Measurements from ENCODE around the gene NDUFA7.

DNA sequence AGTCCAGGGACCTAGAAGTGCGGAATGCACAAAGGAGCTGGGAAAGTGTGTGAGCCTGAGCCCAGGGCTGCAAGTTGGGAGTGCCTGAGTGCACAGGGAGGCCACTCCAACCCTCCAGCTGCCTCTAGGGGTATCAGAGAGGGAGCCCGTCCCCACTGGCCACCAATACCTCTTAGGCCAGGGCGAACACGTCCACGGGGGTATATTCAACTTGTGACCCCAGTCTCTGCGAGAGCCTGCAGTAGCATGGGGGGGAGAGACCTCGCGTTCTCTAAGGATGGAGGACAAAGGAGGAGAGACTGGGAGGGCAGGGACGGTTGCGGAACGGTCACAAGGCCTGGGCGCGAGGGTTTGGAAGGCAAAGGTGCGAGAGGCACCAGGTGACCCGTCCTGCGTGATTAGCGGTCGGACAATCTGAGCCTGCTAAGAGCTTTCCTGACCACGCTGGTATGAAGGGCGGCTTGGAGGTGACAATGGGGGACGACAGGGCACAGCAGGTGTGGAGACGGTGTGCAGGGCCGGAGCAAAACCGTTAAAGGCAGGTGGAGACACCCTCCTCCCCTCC lies 13.7 kb downstream of the NDUFA7 start:
- TF ChIP-seq, protein P1, sequence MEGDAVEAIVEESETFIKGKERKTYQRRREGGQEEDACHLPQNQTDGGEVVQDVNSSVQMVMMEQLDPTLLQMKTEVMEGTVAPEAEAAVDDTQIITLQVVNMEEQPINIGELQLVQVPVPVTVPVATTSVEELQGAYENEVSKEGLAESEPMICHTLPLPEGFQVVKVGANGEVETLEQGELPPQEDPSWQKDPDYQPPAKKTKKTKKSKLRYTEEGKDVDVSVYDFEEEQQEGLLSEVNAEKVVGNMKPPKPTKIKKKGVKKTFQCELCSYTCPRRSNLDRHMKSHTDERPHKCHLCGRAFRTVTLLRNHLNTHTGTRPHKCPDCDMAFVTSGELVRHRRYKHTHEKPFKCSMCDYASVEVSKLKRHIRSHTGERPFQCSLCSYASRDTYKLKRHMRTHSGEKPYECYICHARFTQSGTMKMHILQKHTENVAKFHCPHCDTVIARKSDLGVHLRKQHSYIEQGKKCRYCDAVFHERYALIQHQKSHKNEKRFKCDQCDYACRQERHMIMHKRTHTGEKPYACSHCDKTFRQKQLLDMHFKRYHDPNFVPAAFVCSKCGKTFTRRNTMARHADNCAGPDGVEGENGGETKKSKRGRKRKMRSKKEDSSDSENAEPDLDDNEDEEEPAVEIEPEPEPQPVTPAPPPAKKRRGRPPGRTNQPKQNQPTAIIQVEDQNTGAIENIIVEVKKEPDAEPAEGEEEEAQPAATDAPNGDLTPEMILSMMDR (conservative IDR thresholded peaks at IDR 0.05), result no peak
- TF ChIP-seq ZFX (IDR thresholded peaks at IDR 0.05), result no peak

Data from C4-2B (cell line).